GM19395 (cell line): ENCODE data around the gene SYT6.
"Not testable (repeated sequence)": the region's sequence is repeated elsewhere in the genome, so short reads cannot be mapped to it uniquely, and the experiment has no call there.

Source experiments
- ATAC-seq: cut with Tn5 transposase; IDR thresholded peaks from one replicate; pipeline ENCODE4 v1.9.1; 2021; ENCODE audit warnings: mild to moderate bottlenecking, moderate library complexity; ENCODE audit not compliant: unreplicated experiment

The SYT6 gene

GRCh38 chr1:114077188-114077587 lies 76.5 kb downstream of the SYT6 start:
- no peak for ATAC-seq

GRCh38 chr1:114076308-114076707 lies 77.4 kb downstream of the SYT6 start:
- no peak for ATAC-seq

GRCh38 chr1:114075546-114076242 lies 78.0 kb downstream of the SYT6 start:
- ATAC-seq, result no peak

DNA sequence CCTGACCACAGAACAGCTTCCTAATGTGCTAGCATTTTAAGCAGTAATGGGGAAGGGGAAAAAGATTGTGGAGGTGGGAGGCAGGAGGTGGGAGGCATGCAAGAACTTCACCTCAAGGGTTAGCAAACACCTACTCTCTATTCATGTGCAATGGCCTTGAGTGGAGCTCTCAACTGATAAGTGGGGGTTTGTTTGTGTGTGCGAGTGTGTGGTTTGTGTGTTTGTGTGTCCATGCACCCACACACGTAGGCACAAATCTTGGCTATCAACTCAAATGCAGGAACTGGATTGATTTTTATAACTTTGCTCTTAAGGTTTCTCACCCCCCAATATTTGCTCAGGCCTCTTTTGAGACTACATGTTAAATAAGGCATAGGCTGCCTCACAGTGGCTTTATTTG lies 78.6 kb downstream of the SYT6 start:
- no peak for ATAC-seq

DNA sequence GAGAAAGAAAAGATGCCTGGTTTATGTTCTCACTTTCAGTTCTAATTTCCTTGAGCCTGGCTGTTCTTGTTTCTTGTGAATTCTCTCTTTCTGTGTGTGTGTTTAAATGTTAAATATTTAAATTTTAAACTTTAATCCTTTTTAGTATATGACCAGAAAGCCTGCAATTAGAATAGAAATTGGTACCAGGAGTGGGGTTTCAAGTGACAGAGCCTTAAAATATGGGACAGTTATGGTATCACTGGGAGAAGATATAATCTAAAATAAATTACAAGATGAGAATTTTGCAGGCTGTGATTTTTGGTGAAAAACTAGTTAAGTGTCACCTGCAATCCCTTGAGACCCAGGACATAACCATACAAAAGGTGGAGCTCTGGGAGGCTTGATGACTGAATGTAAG lies 81.4 kb downstream of the SYT6 start:
- no peak for ATAC-seq

DNA sequence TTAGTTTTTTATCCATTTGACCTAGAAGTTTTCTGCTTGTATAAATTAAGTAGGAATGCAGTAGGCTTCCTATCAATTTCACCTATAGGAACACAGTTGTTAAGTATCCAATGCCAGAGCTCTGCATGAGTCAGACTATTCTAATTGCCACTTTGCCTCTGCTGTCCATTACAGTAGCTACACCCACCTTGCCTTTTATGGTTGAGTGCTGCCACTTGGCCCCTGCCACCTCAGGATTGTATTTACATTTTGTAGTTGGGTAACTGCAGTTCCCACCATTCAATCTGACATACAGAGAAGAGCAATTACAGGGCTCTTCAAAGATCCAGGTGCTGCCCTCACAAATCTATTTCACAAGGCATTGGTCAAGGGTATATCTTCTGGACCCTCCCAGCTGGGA lies 83.9 kb downstream of the SYT6 start:
- not testable (repeated sequence) for ATAC-seq

DNA sequence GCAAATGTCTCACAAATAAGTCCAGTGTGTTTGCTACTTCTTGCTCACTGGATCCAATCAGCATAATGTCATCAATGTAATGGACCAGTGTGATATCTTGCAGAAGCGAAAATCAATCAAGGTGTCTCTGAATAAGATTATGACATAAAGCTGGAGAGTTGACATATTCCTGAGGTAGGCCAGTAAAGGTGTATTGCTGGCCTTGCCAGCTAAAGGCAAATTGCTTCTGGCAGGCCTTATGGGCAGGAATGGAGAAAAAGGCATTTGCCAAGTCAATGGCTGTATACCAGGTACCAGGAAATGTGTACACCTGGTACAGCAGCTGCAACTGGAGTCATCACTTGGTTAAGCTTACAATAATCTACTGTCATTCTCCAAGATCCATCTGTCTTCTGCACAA lies 85.0 kb downstream of the SYT6 start:
- ATAC-seq, result not testable (repeated sequence)

DNA sequence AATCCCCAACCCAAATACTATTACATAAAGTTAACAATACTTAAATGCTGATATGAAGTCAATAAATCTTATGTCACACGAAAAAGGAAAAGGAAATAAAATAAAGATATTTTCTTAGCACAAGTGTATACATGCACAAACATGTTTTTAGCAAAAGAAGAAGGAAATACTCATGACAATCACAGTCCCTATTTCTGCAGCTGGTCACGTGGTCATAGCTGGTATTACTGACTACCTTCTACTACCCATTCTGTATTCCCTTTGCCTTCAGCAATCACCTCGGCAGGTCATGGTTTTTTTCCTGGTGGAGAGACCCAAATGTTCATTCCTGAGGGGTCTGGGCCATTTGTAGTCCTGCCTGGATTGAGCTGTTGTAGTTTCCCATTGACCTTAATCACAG lies 88.0 kb downstream of the SYT6 start:
- ATAC-seq, result not testable (repeated sequence)

- ATAC-seq, result no peak
Observed at GRCh38 chr1:114063544-114063943, 90.1 kb downstream of the SYT6 start.

GRCh38 chr1:114062477-114063099 lies 91.1 kb downstream of the SYT6 start:
- no peak for ATAC-seq

- no peak for ATAC-seq
Observed at GRCh38 chr1:114061121-114061830, 92.4 kb downstream of the SYT6 start.

- not testable (repeated sequence) for ATAC-seq
Observed at GRCh38 chr1:114058236-114058635, 95.4 kb downstream of the SYT6 start.

GRCh38 chr1:114054148-114054547 lies 99.5 kb downstream of the SYT6 start:
- no peak for ATAC-seq

GRCh38 chr1:114048232-114048631 lies 105.4 kb downstream of the SYT6 start:
- ATAC-seq, result no peak

DNA sequence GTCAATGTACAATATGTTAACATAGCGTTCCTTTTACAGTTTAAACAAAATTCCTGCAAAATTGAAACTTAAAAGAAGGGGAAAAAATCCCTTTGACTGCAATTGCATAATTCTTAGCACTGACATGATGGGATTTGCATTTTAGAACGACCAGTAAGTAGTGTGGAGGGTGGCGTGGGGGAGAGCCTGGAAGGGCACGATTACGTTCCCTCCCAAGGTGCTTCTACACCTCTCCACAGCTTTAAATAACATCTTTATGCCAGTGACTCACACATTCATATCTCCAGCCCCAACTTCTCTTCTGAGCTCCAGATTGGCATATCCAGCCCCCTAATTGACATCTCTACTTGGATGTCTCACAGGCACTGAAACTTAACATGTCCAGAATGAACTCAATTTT lies 110.1 kb downstream of the SYT6 start:
- no peak for ATAC-seq

DNA sequence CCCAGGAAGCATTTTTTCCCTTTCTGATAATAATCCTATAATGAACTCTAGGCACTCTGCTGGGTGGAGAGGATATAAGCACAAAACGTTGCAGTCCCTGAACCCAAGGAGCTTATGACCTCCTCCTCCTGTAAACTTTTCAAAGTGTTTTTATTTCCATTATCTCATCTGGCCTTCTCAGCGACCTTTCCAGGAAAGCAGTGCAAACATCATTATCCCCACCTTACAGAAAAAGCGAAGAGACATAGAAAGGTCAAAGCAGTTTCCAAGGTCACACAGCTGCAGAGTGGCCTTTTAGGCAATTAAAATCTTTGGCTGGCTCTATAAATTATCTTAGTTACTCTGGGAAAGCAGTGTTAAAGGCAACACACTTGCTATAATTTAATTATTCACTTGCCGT lies 110.6 kb downstream of the SYT6 start:
- no peak for ATAC-seq

DNA sequence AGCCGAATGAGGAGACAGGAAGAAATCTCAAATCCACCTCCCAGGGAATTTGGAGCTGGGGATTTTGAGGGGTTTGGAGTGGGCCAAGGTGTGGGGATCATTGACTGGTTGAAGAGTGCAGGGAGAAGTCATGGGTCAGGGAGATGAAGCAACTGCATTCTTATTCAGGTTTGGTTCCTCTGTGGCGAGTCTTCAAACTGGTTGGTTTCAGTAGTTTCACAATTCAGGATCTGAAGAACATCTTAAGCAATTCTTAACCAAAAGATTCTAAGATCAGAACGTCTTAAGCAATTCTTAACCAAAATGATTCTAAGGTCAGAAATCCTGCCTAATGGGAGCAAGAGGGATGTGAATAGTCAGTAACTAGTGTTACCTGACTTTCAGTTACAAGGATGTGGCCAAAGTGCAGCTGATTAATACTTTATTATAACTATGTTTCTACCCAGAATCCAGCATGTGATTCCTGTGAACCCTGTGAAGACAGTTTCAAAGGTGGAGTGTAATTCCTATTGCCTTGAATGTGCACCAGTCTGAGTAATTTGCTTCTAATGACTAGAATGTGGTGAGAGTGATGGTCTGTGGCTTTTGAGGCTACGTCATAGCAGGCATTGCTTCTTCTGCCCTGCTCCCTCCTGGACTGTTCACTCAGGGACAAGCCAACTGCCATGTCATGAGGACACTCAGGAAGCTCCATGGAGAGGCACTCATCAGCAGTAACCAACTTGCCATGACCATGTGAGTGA lies 113.2 kb downstream of the SYT6 start:
- ATAC-seq, result no peak
